ENCODE results near the gene CRYBG1. TPM values are rescaled to one million over a fixed set of nuclear protein-coding genes. Genes with fewer than 3 reads are reported as not detected.

CRYBG1 gene
- total RNA-seq, 1 experiment from 2014 or later, result 5.7 TPM

GRCh38 chr6:106339334-106340029 is 21.0 kb upstream of the CRYBG1 start:
- Mint-ChIP-seq H3K27ac (peak overlapping the region in 1 of 3 experiments; percentile 0; a peak in 1 of 7 replicates), H3K36me3 (ENCODE audit: insufficient read depth in 1 of 3, low read depth in 3 of 3) (no peaks in the 10 kb centered on the region), H3K27me3 (ENCODE audit: low read depth) (no peaks in the 10 kb centered on the region; the same call in 1 of the 2 replicates), H3K4me3 (no peak overlapping the region), H3K9me3 (no peaks in the 10 kb centered on the region), H3K4me1 (peaks cover 5 to 7% of the 10 kb centered on the region in 2 experiments)
- H3K14ac ChIP-seq (ENCODE audit: insufficient read depth, low read length), result no peak overlapping the region
- H3K18ac ChIP-seq (ENCODE audit: insufficient read length, low read depth, low read length), result no peak overlapping the region
- H4K8ac ChIP-seq (replicated peaks; ENCODE audit: insufficient read length, low read depth, low read length), result no peak overlapping the region
- H3K79me2 ChIP-seq (ENCODE audit: insufficient read depth, low read length), result no peaks in the 10 kb centered on the region
- no peaks in the 10 kb centered on the region for H3K4me1 ChIP-seq (ENCODE audit: insufficient read depth, low read length)
- no peak overlapping the region for H3K9ac ChIP-seq (ENCODE audit: extremely low read depth, insufficient read length, low read length)
- DNase-seq, result peak; percentile 78
- H3K4me2 ChIP-seq (ENCODE audit: insufficient read depth, insufficient read length, low read length), result no peak overlapping the region
- no peak overlapping the region for H4K91ac ChIP-seq (ENCODE audit: insufficient read length, low read depth, low read length)
- H3K27me3 ChIP-seq (ENCODE audit: insufficient read depth, low read length), result no peaks in the 10 kb centered on the region
- no CpG with 5 or more reads among the region's 9 CpGs for WGBS (ENCODE audit: extremely low coverage, insufficient read length, low lambda C conversion rate)
- no peak overlapping the region for H3K23ac ChIP-seq (ENCODE audit: insufficient read length, low read depth, low read length)
- TF ChIP-seq CTCF (conservative IDR thresholded peaks at IDR 0.05), result peak; percentile 86
- no peak overlapping the region for H4K5ac ChIP-seq (ENCODE audit: insufficient read length, low read depth, low read length)
- no peak overlapping the region for H3T11ph ChIP-seq (ENCODE audit: low read length)
- no peak overlapping the region for H2BK15ac ChIP-seq (ENCODE audit: low read depth, low read length)
- no peak overlapping the region for H2AK5ac ChIP-seq (ENCODE audit: insufficient read length, low read length)
- H3K79me1 ChIP-seq (ENCODE audit: insufficient read depth, low read depth, low read length, poor library complexity, severe bottlenecking), result no peaks in the 10 kb centered on the region
- H2AFZ ChIP-seq (ENCODE audit: low read length), result peak overlapping the region; percentile 83
- H3K27ac ChIP-seq (ENCODE audit: insufficient read length, low read depth, low read length), result no peak overlapping the region
- H2BK5ac ChIP-seq (ENCODE audit: insufficient read length, low read length), result no peak overlapping the region
- H3K56ac ChIP-seq (ENCODE audit: insufficient read length, low read depth, low read length), result no peak overlapping the region
- no peak overlapping the region for H2BK20ac ChIP-seq (ENCODE audit: low read depth, low read length, poor library complexity, severe bottlenecking)
- no peaks in the 10 kb centered on the region for H3K23me2 ChIP-seq (ENCODE audit: insufficient read length, low read depth, low read length, poor library complexity, severe bottlenecking)
- no peak overlapping the region for H2BK12ac ChIP-seq (ENCODE audit: insufficient read length, low read depth, low read length)
- no peak overlapping the region for H2BK120ac ChIP-seq (ENCODE audit: low read depth, low read length, poor library complexity, severe bottlenecking)
- no peak overlapping the region for H3K4ac ChIP-seq (ENCODE audit: low read depth, low read length)
- H4K20me1 ChIP-seq (ENCODE audit: control insufficient read depth, insufficient read depth, insufficient read length), result no peaks in the 10 kb centered on the region
- no peaks in the 10 kb centered on the region for H3K9me3 ChIP-seq (ENCODE audit: control insufficient read depth, low read depth, low read length)
